GM23338 (cell line): ENCODE data around the gene NIPAL3.

Experiments used
- CREB1 ChIP-seq: fragments of 250-450 bp; sonication (Bioruptor Pico); IDR thresholded peaks from 2 replicates; pipeline ENCODE4 v1.5.0; 2020; ENCODE audit warnings: low read depth, mild to moderate bottlenecking, moderate library complexity
- CTCF ChIP-seq, 2 experiments: fragments of 200-600 bp in 1 of 2; sonication (generic) in 1 of 2; conservative IDR thresholded peaks; 2 replicates each; pipeline versions ENCODE4 v1.5.1 to v1.6.1; 2016 to 2017; ENCODE audit warnings: antibody characterized with exemption in 2 of 2, low read depth in 2 of 2, mild to moderate bottlenecking in 2 of 2, moderate library complexity in 1 of 2
- ETS1 ChIP-seq: IDR thresholded peaks from 2 replicates; pipeline ENCODE4 v1.6.1; 2016; ENCODE audit warnings: antibody characterized with exemption
- EZH2 ChIP-seq: fragments of 200-600 bp; sonication (generic); IDR thresholded peaks from one replicate; pipeline ENCODE4 v1.8.0; 2017; ENCODE audit warnings: antibody characterized with exemption, mild to moderate bottlenecking, low read depth; ENCODE audit not compliant: unreplicated experiment
- EZH2phosphoT487 ChIP-seq: fragments of 200-600 bp; sonication (generic); IDR thresholded peaks from one replicate; pipeline ENCODE4 v1.8.1; 2018; ENCODE audit warnings: antibody characterized with exemption; ENCODE audit not compliant: unreplicated experiment
- POLR2AphosphoS5 ChIP-seq: IDR thresholded peaks from 2 replicates; pipeline ENCODE4 v1.6.1; 2016; ENCODE audit warnings: antibody characterized with exemption, low read depth

GRCh38 chr1:24501371-24502064, 85.9 kb downstream of the NIPAL3 start:
- TF ChIP-seq POLR2AphosphoS5: no peak
- TF ChIP-seq CTCF (conservative IDR thresholded peaks at IDR 0.05; ENCODE audit: low read depth in 2 of 2): no peak
- TF ChIP-seq EZH2: no peak
- TF ChIP-seq CREB1 (CRISPR knock-in tag): no peak
- TF ChIP-seq ETS1: no peak
- no peak for TF ChIP-seq EZH2phosphoT487
